ENCODE data around the gene CCDC148. TPM values are rescaled to one million over a fixed set of nuclear protein-coding genes. Genes with fewer than 3 reads are reported as not detected.

Gene CCDC148
- total RNA-seq = not detected

- Histone ChIP-seq H3K4me1 (peaks cover 0 to 21% (median 4%) of the 10 kb centered on the region in 4 donors), H3K27ac (peak within 1 kb of the TSS; percentile 87 to 97 (median 92)), H3K9me3 (no peaks in the 10 kb centered on the region), H3K4me3 (peak within 1 kb of the TSS; percentile 88 to 98 (median 91)), H3K27me3 (no peaks in the 10 kb centered on the region), H3K36me3 (no peaks in the 10 kb centered on the region)
- peak; percentile 88 to 95 (median 90) for DNase-seq
- TF ChIP-seq, protein P1, sequence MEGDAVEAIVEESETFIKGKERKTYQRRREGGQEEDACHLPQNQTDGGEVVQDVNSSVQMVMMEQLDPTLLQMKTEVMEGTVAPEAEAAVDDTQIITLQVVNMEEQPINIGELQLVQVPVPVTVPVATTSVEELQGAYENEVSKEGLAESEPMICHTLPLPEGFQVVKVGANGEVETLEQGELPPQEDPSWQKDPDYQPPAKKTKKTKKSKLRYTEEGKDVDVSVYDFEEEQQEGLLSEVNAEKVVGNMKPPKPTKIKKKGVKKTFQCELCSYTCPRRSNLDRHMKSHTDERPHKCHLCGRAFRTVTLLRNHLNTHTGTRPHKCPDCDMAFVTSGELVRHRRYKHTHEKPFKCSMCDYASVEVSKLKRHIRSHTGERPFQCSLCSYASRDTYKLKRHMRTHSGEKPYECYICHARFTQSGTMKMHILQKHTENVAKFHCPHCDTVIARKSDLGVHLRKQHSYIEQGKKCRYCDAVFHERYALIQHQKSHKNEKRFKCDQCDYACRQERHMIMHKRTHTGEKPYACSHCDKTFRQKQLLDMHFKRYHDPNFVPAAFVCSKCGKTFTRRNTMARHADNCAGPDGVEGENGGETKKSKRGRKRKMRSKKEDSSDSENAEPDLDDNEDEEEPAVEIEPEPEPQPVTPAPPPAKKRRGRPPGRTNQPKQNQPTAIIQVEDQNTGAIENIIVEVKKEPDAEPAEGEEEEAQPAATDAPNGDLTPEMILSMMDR (IDR thresholded peaks at IDR 0.05) = peak in 3 of 6 experiments; percentile 35 to 45 (median 38)
- peak in 1 of 2 donors; percentile 47 for TF ChIP-seq POLR2A (IDR thresholded peaks at IDR 0.05)
Observed at GRCh38 chr2:158456309-158457066, at the start of gene CCDC148, which contains the start of gene PKP4. Gene CCDC148, minus strand, starts transcription at chr2:158456753. Its CDS starts 314 bp downstream, at chr2:158456439. Gene PKP4, plus strand, starts transcription at chr2:158456952. Its CDS starts 76,233 bp downstream, at chr2:158533185.

- no peaks in the 10 kb centered on the region for H3K27me3 ChIP-seq
- H3K4me3 ChIP-seq = no peak overlapping the region
- no peaks in the 10 kb centered on the region for H3K4me1 ChIP-seq
- H3K9me3 ChIP-seq = no peaks in the 10 kb centered on the region
- H3K27ac ChIP-seq = no peak overlapping the region
- DNase-seq = no peak
- TF ChIP-seq, protein P1 (IDR thresholded peaks at IDR 0.05) = no peak
- TF ChIP-seq POLR2A (IDR thresholded peaks at IDR 0.05) = no peak
- no peaks in the 10 kb centered on the region for H3K36me3 ChIP-seq
Observed at GRCh38 chr2:158505448-158505934, 48.9 kb upstream of the CCDC148 start.

- no peak for DNase-seq
- Histone ChIP-seq H3K9me3 (no peaks in the 10 kb centered on the region), H3K27ac (no peak overlapping the region), H3K4me1 (no peaks in the 10 kb centered on the region), H3K4me3 (no peak overlapping the region), H3K27me3 (no peaks in the 10 kb centered on the region), H3K36me3 (no peaks in the 10 kb centered on the region)
- TF ChIP-seq, protein P1 (IDR thresholded peaks at IDR 0.05) = no peak
- no peak for TF ChIP-seq POLR2A (IDR thresholded peaks at IDR 0.05)
Observed at GRCh38 chr2:158504088-158504487, 47.5 kb upstream of the CCDC148 start.

DNA sequence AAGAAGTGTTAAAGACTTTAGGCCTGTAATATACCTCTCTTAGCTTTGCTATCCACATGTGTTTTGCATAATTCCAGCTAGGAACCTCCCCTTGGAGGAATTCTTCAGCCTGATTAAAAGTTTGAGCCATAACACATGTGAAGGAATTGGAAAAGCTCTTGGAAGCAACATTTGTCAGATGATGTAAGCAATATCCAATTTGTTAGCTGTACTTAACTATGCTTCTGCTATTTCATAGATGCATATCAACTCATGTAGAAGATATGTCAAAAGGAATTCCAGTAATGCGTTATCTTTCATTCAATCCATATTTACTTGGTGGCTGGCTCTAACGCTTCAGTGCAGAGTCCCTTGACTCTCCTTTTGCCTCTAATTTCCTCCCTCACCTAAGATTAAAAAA, 46.4 kb upstream of the CCDC148 start:
- no peaks in the 10 kb centered on the region for H3K9me3 ChIP-seq
- TF ChIP-seq, protein P1 (IDR thresholded peaks at IDR 0.05) = no peak
- H3K27ac ChIP-seq = no peak overlapping the region
- H3K4me3 ChIP-seq = no peak overlapping the region
- no peaks in the 10 kb centered on the region for H3K4me1 ChIP-seq
- no peaks in the 10 kb centered on the region for H3K27me3 ChIP-seq
- no peaks in the 10 kb centered on the region for H3K36me3 ChIP-seq
- no peak for DNase-seq

GRCh38 chr2:158501301-158501700, 44.7 kb upstream of the CCDC148 start:
- H3K27ac ChIP-seq = no peak overlapping the region
- no peaks in the 10 kb centered on the region for H3K9me3 ChIP-seq

More at GRCh38 chr2:158501301-158501700, 44.7 kb upstream of the CCDC148 start:
- H3K36me3 ChIP-seq = no peaks in the 10 kb centered on the region
- DNase-seq = no peak
- no peaks in the 10 kb centered on the region for H3K4me1 ChIP-seq
- no peaks in the 10 kb centered on the region for H3K27me3 ChIP-seq
- TF ChIP-seq, protein P1 (IDR thresholded peaks at IDR 0.05) = no peak
- no peak for TF ChIP-seq POLR2A (IDR thresholded peaks at IDR 0.05)
- H3K4me3 ChIP-seq = no peak overlapping the region

Data from Peyer's patch (tissue), 4 donors.